Breast epithelium (tissue), 3 donors: ENCODE results near the gene TFAM.

ENCODE experiments used
- CTCF ChIP-seq, 3 donors: fragments of 450-650 bp; IDR thresholded peaks; one replicate each; pipeline ENCODE4 v1.5.1; 2016 to 2017; ENCODE audit warnings: antibody characterized with exemption in 3 of 3, mild to moderate bottlenecking in 3 of 3, moderate library complexity in 3 of 3
- POLR2AphosphoS5 ChIP-seq, 3 donors: sonication (generic); formaldehyde crosslinking; IDR thresholded peaks; one replicate each; pipeline ENCODE4 v1.6.1; 2017; ENCODE audit warnings: antibody characterized with exemption in 3 of 3

GRCh38 chr10:58396057-58396456, 10.8 kb downstream of the TFAM start:
- TF ChIP-seq CTCF (IDR thresholded peaks at IDR 0.05) (no peak), POLR2AphosphoS5 (IDR thresholded peaks at IDR 0.05) (no peak)
